IMR-90 (cell line): ENCODE measurements around the gene SUGT1. TPM values are rescaled to one million over a fixed set of nuclear protein-coding genes. Genes with fewer than 3 reads are reported as not detected.

Experiments
- ATAC-seq: fragments of 200-7000 bp; cut with Tn5 transposase; 2 replicates; pipeline ENCODE4 v1.9.1; 2020; ENCODE audit warnings: low read depth, mild to moderate bottlenecking, moderate library complexity
- BruUV-seq: library from RNA; stranded (reverse); fragments of 400-500 nt; replicated peaks from 2 replicates; lab custom pipeline; 2021; lab: Mats Ljungman, UMichigan
- CTCF ChIA-PET: fragments of 300-600 bp; formaldehyde crosslinking; extraction: SDS; loops from one replicate; lab custom pipeline; 2021; ENCODE audit warnings: antibody characterized with exemption; lab: Yijun Ruan, JAX
- POLR2A ChIA-PET: fragments of 300-600 bp; sonication (Branson Sonifier 250); formaldehyde crosslinking; loops from one replicate; lab custom pipeline; 2022; ENCODE audit warnings: antibody characterized with exemption; ENCODE audit not compliant: unreplicated experiment; lab: Charles Lee
- DNase-seq: peaks from one replicate; pipeline ENCODE4 v3.0.0; 2013
- H2AFZ ChIP-seq: replicated peaks from 2 replicates; pipeline ENCODE3; 2013; ENCODE audit warnings: low read length, mild to moderate bottlenecking; ENCODE audit not compliant: poor library complexity
- H2AK5ac ChIP-seq: 2 replicates; pipeline ENCODE4 v1.6.1; 2013; ENCODE audit warnings: low read depth, low read length, inconsistent platforms
- H2AK9ac ChIP-seq: replicated peaks from 2 replicates; pipeline ENCODE3; 2013; ENCODE audit warnings: mild to moderate bottlenecking, low read depth, low read length, moderate library complexity; ENCODE audit not compliant: poor library complexity
- H2BK120ac ChIP-seq: 2 replicates; pipeline ENCODE4 v1.6.1; 2013; ENCODE audit warnings: low read depth, low read length, inconsistent platforms
- H2BK15ac ChIP-seq: 3 replicates; pipeline ENCODE4 v1.6.1; 2013; ENCODE audit warnings: low read depth, low read length, inconsistent platforms
- H2BK20ac ChIP-seq: 2 replicates; pipeline ENCODE4 v1.6.1; 2013; ENCODE audit warnings: low read depth, mild to moderate bottlenecking, inconsistent platforms, low read length, moderate library complexity
- H2BK5ac ChIP-seq: 2 replicates; pipeline ENCODE4 v1.6.1; 2013; ENCODE audit warnings: mild to moderate bottlenecking, low read depth, low read length, inconsistent platforms; ENCODE audit not compliant: poor library complexity, severe bottlenecking
- H3K14ac ChIP-seq: replicated peaks from 2 replicates; pipeline ENCODE4 v1.6.1; 2013; ENCODE audit warnings: low read depth, low read length, inconsistent platforms
- H3K18ac ChIP-seq: 2 replicates; pipeline ENCODE4 v1.6.1; 2013; ENCODE audit warnings: low read depth, low read length, control low read depth
- H3K23ac ChIP-seq: 2 replicates; pipeline ENCODE4 v1.6.1; 2013; ENCODE audit warnings: low read depth, low read length, inconsistent platforms
- H3K27ac ChIP-seq: 2 replicates; pipeline ENCODE4 v1.5.1; 2013; ENCODE audit warnings: mild to moderate bottlenecking, control low read depth, low read length; ENCODE audit not compliant: insufficient read depth
- H3K27me3 ChIP-seq: 2 replicates; pipeline ENCODE4 v1.6.1; 2013; ENCODE audit warnings: low read length; ENCODE audit not compliant: control insufficient read depth, insufficient read depth
- H3K36me3 ChIP-seq: 2 replicates; pipeline ENCODE4 v1.6.1; 2013; ENCODE audit warnings: low read length, mixed read lengths; ENCODE audit not compliant: control insufficient read depth, insufficient read depth
- H3K4ac ChIP-seq: 2 replicates; pipeline ENCODE4 v1.6.1; 2013; ENCODE audit warnings: low read depth, low read length, inconsistent platforms
- H3K4me1 ChIP-seq: 2 replicates; pipeline ENCODE4 v1.6.1; 2013; ENCODE audit warnings: low read length, mixed read lengths; ENCODE audit not compliant: control insufficient read depth, insufficient read depth
- H3K4me2 ChIP-seq: 2 replicates; pipeline ENCODE4 v1.6.1; 2013; ENCODE audit warnings: low read depth, mild to moderate bottlenecking, control low read depth, low read length, moderate library complexity
- H3K4me3 ChIP-seq: 2 replicates; pipeline ENCODE4 v1.5.1; 2013; ENCODE audit warnings: low read depth, mild to moderate bottlenecking, control low read depth, low read length, moderate library complexity; ENCODE audit not compliant: insufficient read depth
- H3K56ac ChIP-seq: 2 replicates; pipeline ENCODE4 v1.6.1; 2013; ENCODE audit warnings: low read length, inconsistent platforms; ENCODE audit not compliant: insufficient read depth; ENCODE audit errors: extremely low read depth
- H3K79me1 ChIP-seq, 2 experiments: 2 replicates each; pipeline ENCODE4 v1.6.1; 2013; ENCODE audit warnings: low read length in 2 of 2, inconsistent platforms in 1 of 2, low read depth in 1 of 2
- H3K9ac ChIP-seq: 2 replicates; pipeline ENCODE4 v1.6.1; 2013; ENCODE audit warnings: low read depth, low read length, control low read depth
- H3K9me1 ChIP-seq: 2 replicates; pipeline ENCODE4 v1.6.1; 2013; ENCODE audit warnings: low read length, inconsistent platforms; ENCODE audit not compliant: insufficient read depth
- H3K9me3 ChIP-seq: 2 replicates; pipeline ENCODE4 v1.6.1; 2013; ENCODE audit warnings: low read length; ENCODE audit not compliant: control insufficient read depth, insufficient read depth
- H4K20me1 ChIP-seq: 2 replicates; pipeline ENCODE4 v1.6.1; 2013; ENCODE audit warnings: low read length, inconsistent platforms; ENCODE audit not compliant: insufficient read depth
- H4K5ac ChIP-seq: 2 replicates; pipeline ENCODE4 v1.6.1; 2013; ENCODE audit warnings: mild to moderate bottlenecking, low read depth, low read length, control low read depth
- H4K8ac ChIP-seq, 2 experiments: 2 replicates each; pipeline ENCODE4 v1.6.1; 2013; ENCODE audit warnings: low read depth in 2 of 2, low read length in 2 of 2, control low read depth in 1 of 2, inconsistent platforms in 1 of 2
- H4K91ac ChIP-seq: 2 replicates; pipeline ENCODE4 v1.6.1; 2013; ENCODE audit warnings: low read depth, low read length, inconsistent platforms; ENCODE audit not compliant: insufficient read depth
- BHLHE40 ChIP-seq: fragments of 150-350 bp; IDR thresholded peaks from 2 replicates; pipeline ENCODE4 v1.6.1; 2016; ENCODE audit warnings: mild to moderate bottlenecking, low read depth, low read length
- CEBPB ChIP-seq: IDR thresholded peaks from 2 replicates; pipeline ENCODE4 v1.6.1; 2012; ENCODE audit warnings: low read depth, low read length, improper control_type of control experiment
- CHD1 ChIP-seq: IDR thresholded peaks from 2 replicates; pipeline ENCODE4 v1.6.1; 2012; ENCODE audit warnings: low read depth, low read length, improper control_type of control experiment
- FOS ChIP-seq: fragments of 150-350 bp; IDR thresholded peaks from 2 replicates; pipeline ENCODE4 v1.6.1; 2016; ENCODE audit warnings: low read depth, low read length
- MAFK ChIP-seq: IDR thresholded peaks from 2 replicates; pipeline ENCODE4 v1.6.1; 2012; ENCODE audit warnings: low read depth, low read length, improper control_type of control experiment
- MAZ ChIP-seq: IDR thresholded peaks from 2 replicates; pipeline ENCODE4 v1.6.1; 2012; ENCODE audit warnings: low read depth, mild to moderate bottlenecking, low read length, improper control_type of control experiment, moderate library complexity, borderline replicate concordance
- MXI1 ChIP-seq: IDR thresholded peaks from 2 replicates; pipeline ENCODE4 v1.6.1; 2012; ENCODE audit warnings: low read depth, mild to moderate bottlenecking, low read length, moderate library complexity, borderline replicate concordance
- NFE2L2 ChIP-seq: fragments of 150-350 bp; IDR thresholded peaks from 2 replicates; pipeline ENCODE4 v1.6.1; 2016; ENCODE audit warnings: low read depth, mild to moderate bottlenecking, low read length
- POLR2A ChIP-seq: IDR thresholded peaks from 2 replicates; pipeline ENCODE4 v1.6.1; 2012; ENCODE audit warnings: mild to moderate bottlenecking, low read depth, low read length
- RAD21 ChIP-seq: IDR thresholded peaks from 2 replicates; pipeline ENCODE4 v1.6.1; 2012; ENCODE audit warnings: low read length, improper control_type of control experiment
- RCOR1 ChIP-seq: IDR thresholded peaks from 2 replicates; pipeline ENCODE4 v1.6.1; 2012; ENCODE audit warnings: mild to moderate bottlenecking, low read length, improper control_type of control experiment; ENCODE audit not compliant: insufficient replicate concordance
- RFX5 ChIP-seq: IDR thresholded peaks from 2 replicates; pipeline ENCODE4 v1.8.0; 2012; ENCODE audit warnings: low read depth, mild to moderate bottlenecking, low read length, moderate library complexity
- SMC3 ChIP-seq: fragments of 150-350 bp; IDR thresholded peaks from 2 replicates; pipeline ENCODE4 v1.6.1; 2016; ENCODE audit warnings: low read depth, mild to moderate bottlenecking, antibody characterized with exemption, low read length, moderate library complexity
- WGBS, 2 experiments: methylation state at CpG; one replicate each; pipeline versions ENCODE4 v1.1.5 to v1.1.7; 2013; ENCODE audit warnings: missing lambda C conversion rate in 2 of 2; ENCODE audit not compliant: insufficient read length in 1 of 2; ENCODE audit errors: extremely low coverage in 2 of 2; 5-methylcytosine and 5-hydroxymethylcytosine counted together
- dilution Hi-C: fragments of 300-500 bp; cut with HindIII; formaldehyde crosslinking; loops from one replicate; pipeline ENCODE4 v1.14.3; 2018; ENCODE audit warnings: low sequenced_read_pairs; ENCODE audit not compliant: unreplicated experiment
- in situ Hi-C: fragments of 300-500 bp; cut with MboI; formaldehyde crosslinking; loops from 3 replicates; pipeline ENCODE4 v1.14.3; 2019; ENCODE audit warnings: low sequenced_read_pairs, inconsistent platforms, mixed read lengths
- intact Hi-C: fragments of 100-400 bp; cut with micrococcal nuclease; formaldehyde crosslinking; loops from 2 replicates; pipeline ENCODE4 v1.10.0; 2022
- polyA plus RNA-seq, 3 experiments: library from polyadenylated mRNA; depleted of rRNA; stranded (reverse); fragments of >200 nt; gene quantifications; 2 replicates each; pipeline ENCODE4 v1.2.3, GENCODE V29; 2012; ENCODE audit warnings: low replicate concordance in 1 of 3
- total RNA-seq: library from RNA; depleted of rRNA; stranded (reverse); fragments of >200 nt; gene quantifications from 2 replicates; pipeline ENCODE4 v1.2.3, GENCODE V29; 2012
- TF ChIP-seq, protein P1 (sequence below): fragments of 150-350 bp; IDR thresholded peaks from 2 replicates; pipeline ENCODE4 v1.6.1; 2017; ENCODE audit warnings: mild to moderate bottlenecking, antibody characterized with exemption, low read length, low read depth
- TF ChIP-seq, protein P2 (sequence below): fragments of 150-350 bp; IDR thresholded peaks from 2 replicates; pipeline ENCODE4 v1.6.1; 2016; ENCODE audit warnings: low read depth, mild to moderate bottlenecking, low read length, moderate library complexity, borderline replicate concordance
- TF ChIP-seq, protein P3 (sequence below): conservative IDR thresholded peaks from 2 replicates; pipeline ENCODE4 v1.5.1; 2012; ENCODE audit warnings: mild to moderate bottlenecking, low read depth, low read length, improper control_type of control experiment

Gene SUGT1
- total and polyA plus RNA-seq, 2 of the 4 experiments (the other 2 are of a cell fraction), result 21.5 to 24.6 TPM

DNA sequence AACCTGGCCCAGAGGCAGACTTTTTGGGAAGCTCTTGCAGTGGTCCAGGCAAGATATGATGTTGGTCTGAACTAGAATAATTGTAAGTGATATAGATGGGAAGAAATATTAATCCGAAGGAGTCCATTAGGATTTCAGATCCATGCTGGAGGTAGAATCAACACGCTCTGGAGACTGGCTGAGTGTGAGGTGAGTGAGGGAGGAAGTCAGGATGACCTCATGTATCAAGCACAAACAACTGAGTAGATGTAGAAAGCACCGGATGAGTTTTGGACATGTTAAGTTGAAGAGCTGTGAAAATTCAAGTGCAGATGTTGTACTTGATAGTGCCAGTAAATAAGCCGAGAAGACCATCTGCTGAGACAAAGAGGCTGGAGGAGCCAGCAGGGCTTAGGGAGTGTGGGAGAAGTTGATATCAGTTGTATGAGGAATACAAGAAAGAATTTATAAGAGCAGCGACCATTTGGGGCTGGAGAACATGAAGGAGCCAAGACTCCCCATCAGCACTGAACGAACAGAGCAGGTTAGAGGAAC is 92.3 kb downstream of the SUGT1 start:
- H2BK5ac ChIP-seq, result no peak overlapping the region
- CTCF ChIA-PET, result interaction anchor here (1.0 kb wide), 1 partner anchor 85 kb away, joined by 3 read pairs; no protein-coding TSS in a partner anchor
- dilution Hi-C loops, result no loop called here

More for the DNA sequence above, 92.3 kb downstream of the SUGT1 start:
- no peaks in the 10 kb centered on the region for H3K36me3 ChIP-seq
- no peak overlapping the region for H4K91ac ChIP-seq
- H3K4me1 ChIP-seq, result no peaks in the 10 kb centered on the region
- H3K23ac ChIP-seq, result no peak overlapping the region
- no peaks in the 10 kb centered on the region for H3K9me1 ChIP-seq
- no peak overlapping the region for H3K9ac ChIP-seq
- WGBS, 2 experiments, result 20% methylated on average over 5 of the region's 6 CpGs; no CpG with 5 or more reads in 1 of the 2 experiments
- no peak overlapping the region for H3K4ac ChIP-seq
- no peak overlapping the region for H3K56ac ChIP-seq
- H3K14ac ChIP-seq, result no peak overlapping the region
- in situ Hi-C loops, result no loop called here
- BruUV-seq, result no TSS peak
- H3K27me3 ChIP-seq, result peaks cover 11% of the 10 kb centered on the region
- ATAC-seq (no peak), DNase-seq (no peak)
- intact Hi-C loops, result no loop called here
- no peak overlapping the region for H2AK9ac ChIP-seq
- H2BK20ac ChIP-seq, result no peak overlapping the region
- no peak overlapping the region for H3K27ac ChIP-seq
- TF ChIP-seq, protein P1, sequence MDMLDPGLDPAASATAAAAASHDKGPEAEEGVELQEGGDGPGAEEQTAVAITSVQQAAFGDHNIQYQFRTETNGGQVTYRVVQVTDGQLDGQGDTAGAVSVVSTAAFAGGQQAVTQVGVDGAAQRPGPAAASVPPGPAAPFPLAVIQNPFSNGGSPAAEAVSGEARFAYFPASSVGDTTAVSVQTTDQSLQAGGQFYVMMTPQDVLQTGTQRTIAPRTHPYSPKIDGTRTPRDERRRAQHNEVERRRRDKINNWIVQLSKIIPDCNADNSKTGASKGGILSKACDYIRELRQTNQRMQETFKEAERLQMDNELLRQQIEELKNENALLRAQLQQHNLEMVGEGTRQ, result no peak
- TF ChIP-seq CHD1 (no peak), MAZ (no peak), MXI1 (no peak), RAD21 (no peak), CEBPB (no peak), SMC3 (no peak), FOS (no peak), MAFK (no peak), RFX5 (no peak), RCOR1 (no peak), BHLHE40 (no peak), NFE2L2 (no peak), POLR2A (no peak)
- TF ChIP-seq, protein P2, sequence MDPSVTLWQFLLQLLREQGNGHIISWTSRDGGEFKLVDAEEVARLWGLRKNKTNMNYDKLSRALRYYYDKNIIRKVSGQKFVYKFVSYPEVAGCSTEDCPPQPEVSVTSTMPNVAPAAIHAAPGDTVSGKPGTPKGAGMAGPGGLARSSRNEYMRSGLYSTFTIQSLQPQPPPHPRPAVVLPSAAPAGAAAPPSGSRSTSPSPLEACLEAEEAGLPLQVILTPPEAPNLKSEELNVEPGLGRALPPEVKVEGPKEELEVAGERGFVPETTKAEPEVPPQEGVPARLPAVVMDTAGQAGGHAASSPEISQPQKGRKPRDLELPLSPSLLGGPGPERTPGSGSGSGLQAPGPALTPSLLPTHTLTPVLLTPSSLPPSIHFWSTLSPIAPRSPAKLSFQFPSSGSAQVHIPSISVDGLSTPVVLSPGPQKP, result no peak
- TF ChIP-seq, protein P3, sequence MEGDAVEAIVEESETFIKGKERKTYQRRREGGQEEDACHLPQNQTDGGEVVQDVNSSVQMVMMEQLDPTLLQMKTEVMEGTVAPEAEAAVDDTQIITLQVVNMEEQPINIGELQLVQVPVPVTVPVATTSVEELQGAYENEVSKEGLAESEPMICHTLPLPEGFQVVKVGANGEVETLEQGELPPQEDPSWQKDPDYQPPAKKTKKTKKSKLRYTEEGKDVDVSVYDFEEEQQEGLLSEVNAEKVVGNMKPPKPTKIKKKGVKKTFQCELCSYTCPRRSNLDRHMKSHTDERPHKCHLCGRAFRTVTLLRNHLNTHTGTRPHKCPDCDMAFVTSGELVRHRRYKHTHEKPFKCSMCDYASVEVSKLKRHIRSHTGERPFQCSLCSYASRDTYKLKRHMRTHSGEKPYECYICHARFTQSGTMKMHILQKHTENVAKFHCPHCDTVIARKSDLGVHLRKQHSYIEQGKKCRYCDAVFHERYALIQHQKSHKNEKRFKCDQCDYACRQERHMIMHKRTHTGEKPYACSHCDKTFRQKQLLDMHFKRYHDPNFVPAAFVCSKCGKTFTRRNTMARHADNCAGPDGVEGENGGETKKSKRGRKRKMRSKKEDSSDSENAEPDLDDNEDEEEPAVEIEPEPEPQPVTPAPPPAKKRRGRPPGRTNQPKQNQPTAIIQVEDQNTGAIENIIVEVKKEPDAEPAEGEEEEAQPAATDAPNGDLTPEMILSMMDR, result no peak
- H2BK120ac ChIP-seq, result no peak overlapping the region
- POLR2A ChIA-PET, result no interaction called here
- H2AK5ac ChIP-seq, result no peak overlapping the region
- H3K18ac ChIP-seq, result no peak overlapping the region
- no peak overlapping the region for H2BK15ac ChIP-seq
- H3K4me3 ChIP-seq, result no peak overlapping the region
- no peak overlapping the region for H4K5ac ChIP-seq
- no peak overlapping the region for H3K4me2 ChIP-seq
- H3K9me3 ChIP-seq, result no peaks in the 10 kb centered on the region
- no peak overlapping the region for H4K8ac ChIP-seq
- H3K79me1 ChIP-seq, result no peaks in the 10 kb centered on the region
- H4K20me1 ChIP-seq, result no peaks in the 10 kb centered on the region
- no peak overlapping the region for H2AFZ ChIP-seq
